Karpas-422 (cell line): ENCODE measurements around the gene LINC00632. TPM values are rescaled to one million over a fixed set of nuclear protein-coding genes. Genes with fewer than 3 reads are reported as not detected.
"Not testable (repeated sequence)": the region's sequence is repeated elsewhere in the genome, so short reads cannot be mapped to it uniquely, and the experiment has no call there.

Experiments
- DNase-seq: peaks from one replicate; pipeline ENCODE4 v3.0.0-alpha.2; 2015
- H2AFZ ChIP-seq: fragments of 200-600 bp; sonication (generic); 2 replicates; pipeline ENCODE4 v1.6.1; 2014; ENCODE audit warnings: antibody characterized with exemption, low read length, mixed read lengths
- H3K27ac ChIP-seq: fragments of 200-600 bp; sonication (generic); 2 replicates; pipeline ENCODE4 v1.5.1; 2014; ENCODE audit warnings: mild to moderate bottlenecking, low read length, moderate library complexity
- H3K27me3 ChIP-seq: fragments of 200-600 bp; sonication (generic); 2 replicates; pipeline ENCODE4 v1.6.1; 2014; ENCODE audit warnings: low read length, mixed read lengths
- H3K36me3 ChIP-seq: fragments of 200-600 bp; sonication (generic); 2 replicates; pipeline ENCODE4 v1.6.1; 2014; ENCODE audit warnings: low read length, mixed read lengths; ENCODE audit not compliant: insufficient read depth
- H3K4me1 ChIP-seq: fragments of 200-600 bp; sonication (generic); 2 replicates; pipeline ENCODE4 v1.6.1; 2014; ENCODE audit warnings: mild to moderate bottlenecking, low read length, mixed read lengths
- H3K4me2 ChIP-seq: fragments of 200-600 bp; sonication (generic); 2 replicates; pipeline ENCODE4 v1.6.1; 2014; ENCODE audit warnings: low read length, low read depth, mild to moderate bottlenecking; ENCODE audit not compliant: poor library complexity, severe bottlenecking
- H3K4me3 ChIP-seq: fragments of 200-600 bp; sonication (generic); 2 replicates; pipeline ENCODE4 v1.5.1; 2014; ENCODE audit warnings: mild to moderate bottlenecking, antibody characterized with exemption, low read length, mixed read lengths
- H3K79me2 ChIP-seq: fragments of 200-600 bp; sonication (generic); 2 replicates; pipeline ENCODE4 v1.6.1; 2014; ENCODE audit warnings: mild to moderate bottlenecking, low read length, mixed read lengths
- H3K9ac ChIP-seq: fragments of 200-600 bp; sonication (generic); 2 replicates; pipeline ENCODE4 v1.6.0; 2014; ENCODE audit warnings: low read length
- H3K9me2 ChIP-seq: fragments of 200-600 bp; sonication (generic), shearing (Covaris generic); replicated peaks from 2 replicates; pipeline ENCODE4 v1.6.0; 2014; ENCODE audit warnings: mild to moderate bottlenecking, low read length, moderate library complexity; ENCODE audit not compliant: insufficient read depth
- H3K9me3 ChIP-seq: fragments of 300-700, 200-600 bp; sonication (generic); 2 replicates; pipeline ENCODE4 v1.6.1; 2014; ENCODE audit warnings: low read length, mixed read lengths
- H4K20me1 ChIP-seq: fragments of 200-600 bp; sonication (generic); 2 replicates; pipeline ENCODE4 v1.6.1; 2014; ENCODE audit warnings: mild to moderate bottlenecking, antibody characterized with exemption, low read length, low read depth; ENCODE audit not compliant: insufficient read depth
- total RNA-seq: library from RNA; depleted of rRNA; stranded (reverse); fragments of >200 nt; shearing (Covaris generic); gene quantifications from 2 replicates; pipeline ENCODE4 v1.2.3, GENCODE V29; 2014; ENCODE audit warnings: low replicate concordance; rRNA removed

Gene LINC00632
- total RNA-seq = not detected in 2 replicates

DNA sequence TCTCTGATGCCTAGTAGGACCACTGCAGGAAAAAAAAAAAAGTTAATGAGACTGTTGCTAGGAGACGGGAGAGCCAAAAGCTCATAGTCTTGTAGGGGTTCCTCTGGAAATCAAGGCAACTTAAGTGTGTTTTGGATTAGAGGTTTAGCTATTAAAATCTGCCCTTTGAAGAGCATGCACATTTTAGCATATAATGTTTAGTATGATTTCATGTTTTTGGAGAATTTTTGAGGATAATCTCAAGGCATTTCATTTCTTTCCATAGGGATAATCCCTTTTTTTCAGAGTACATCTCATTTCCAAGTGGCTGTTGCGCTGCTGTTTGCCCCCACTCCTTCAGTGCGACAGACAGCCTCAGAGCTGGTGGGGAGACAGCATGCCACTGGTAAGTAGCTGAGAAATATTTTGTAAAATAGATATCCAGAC is at the start of gene LINC00632:
LINC00632 (plus strand) TSS at position 339 of the 426 bp plus-strand sequence.
- H3K4me3 ChIP-seq = no peak within 1 kb of the TSS
- H3K27ac ChIP-seq = no peak within 1 kb of the TSS
- no peaks in the 10 kb centered on the region for H4K20me1 ChIP-seq
- no peak within 1 kb of the TSS for H2AFZ ChIP-seq
- no peak within 1 kb of the TSS for H3K4me2 ChIP-seq
- H3K9ac ChIP-seq = no peak within 1 kb of the TSS
- no peaks in the 10 kb centered on the region for H3K9me2 ChIP-seq
- H3K27me3 ChIP-seq = no peaks in the 10 kb centered on the region
- no peaks in the 10 kb centered on the region for H3K79me2 ChIP-seq
- no peaks in the 10 kb centered on the region for H3K4me1 ChIP-seq
- no peak for DNase-seq
- H3K36me3 ChIP-seq = no peaks in the 10 kb centered on the region
- no peaks in the 10 kb centered on the region; the same call in 1 of the 2 replicates for H3K9me3 ChIP-seq

DNA sequence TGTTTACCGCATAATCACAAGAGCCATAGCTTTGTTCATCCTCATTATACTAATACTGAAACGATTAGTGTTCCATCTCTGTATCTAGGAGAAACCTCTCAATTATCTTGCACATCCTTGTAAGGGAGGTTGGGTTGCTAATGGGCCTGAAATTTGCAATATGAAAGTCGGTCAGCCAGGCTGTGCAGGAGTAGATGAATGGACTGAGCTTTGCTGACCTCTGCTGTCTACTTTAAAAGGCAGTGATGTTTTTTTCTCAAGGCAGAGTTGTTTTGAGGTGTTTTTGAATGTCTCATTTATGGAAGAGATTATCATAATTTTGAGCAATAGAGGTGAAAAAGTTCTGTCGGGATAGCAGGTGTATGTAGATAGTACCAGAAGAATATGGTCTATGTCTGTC is 47.9 kb upstream of the LINC00632 start:
- H3K9me3 ChIP-seq = no peaks in the 10 kb centered on the region
- no peaks in the 10 kb centered on the region for H3K79me2 ChIP-seq
- no peak overlapping the region for H3K27ac ChIP-seq
- no peaks in the 10 kb centered on the region for H3K36me3 ChIP-seq
- DNase-seq = no peak
- no peaks in the 10 kb centered on the region for H3K27me3 ChIP-seq
- H3K9ac ChIP-seq = no peak overlapping the region
- no peaks in the 10 kb centered on the region for H3K4me1 ChIP-seq
- H4K20me1 ChIP-seq = no peaks in the 10 kb centered on the region
- H3K4me2 ChIP-seq = no peak overlapping the region
- no peak overlapping the region for H3K4me3 ChIP-seq
- no peaks in the 10 kb centered on the region for H3K9me2 ChIP-seq
- H2AFZ ChIP-seq = no peak overlapping the region

DNA sequence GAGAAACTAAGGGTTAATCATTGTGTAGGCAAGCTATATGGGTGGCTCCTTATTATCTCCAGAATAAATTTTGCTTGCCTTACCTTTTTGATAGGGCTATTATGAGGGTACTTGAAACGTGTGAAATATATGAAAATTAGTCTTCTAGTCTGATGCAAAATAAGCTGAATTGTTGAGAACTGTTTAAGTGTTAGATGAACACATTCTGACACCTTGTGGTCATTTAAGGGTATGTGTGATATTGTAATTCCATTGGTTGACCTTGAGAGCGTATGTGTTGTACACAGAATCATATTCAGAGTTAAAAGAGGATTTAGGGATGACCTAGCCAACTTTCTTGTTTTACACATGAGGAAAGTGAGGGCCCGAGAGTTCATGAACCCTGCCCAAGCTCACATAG is 44.6 kb upstream of the LINC00632 start:
- Histone ChIP-seq H3K9ac (no peak overlapping the region), H3K9me2 (no peaks in the 10 kb centered on the region), H3K9me3 (no peaks in the 10 kb centered on the region), H3K79me2 (no peaks in the 10 kb centered on the region), H3K36me3 (no peaks in the 10 kb centered on the region), H3K4me1 (no peaks in the 10 kb centered on the region), H3K27me3 (no peaks in the 10 kb centered on the region), H3K27ac (no peak overlapping the region), H2AFZ (no peak overlapping the region), H3K4me3 (no peak overlapping the region), H4K20me1 (no peaks in the 10 kb centered on the region), H3K4me2 (no peak overlapping the region)
- DNase-seq = peak; percentile 69

DNA sequence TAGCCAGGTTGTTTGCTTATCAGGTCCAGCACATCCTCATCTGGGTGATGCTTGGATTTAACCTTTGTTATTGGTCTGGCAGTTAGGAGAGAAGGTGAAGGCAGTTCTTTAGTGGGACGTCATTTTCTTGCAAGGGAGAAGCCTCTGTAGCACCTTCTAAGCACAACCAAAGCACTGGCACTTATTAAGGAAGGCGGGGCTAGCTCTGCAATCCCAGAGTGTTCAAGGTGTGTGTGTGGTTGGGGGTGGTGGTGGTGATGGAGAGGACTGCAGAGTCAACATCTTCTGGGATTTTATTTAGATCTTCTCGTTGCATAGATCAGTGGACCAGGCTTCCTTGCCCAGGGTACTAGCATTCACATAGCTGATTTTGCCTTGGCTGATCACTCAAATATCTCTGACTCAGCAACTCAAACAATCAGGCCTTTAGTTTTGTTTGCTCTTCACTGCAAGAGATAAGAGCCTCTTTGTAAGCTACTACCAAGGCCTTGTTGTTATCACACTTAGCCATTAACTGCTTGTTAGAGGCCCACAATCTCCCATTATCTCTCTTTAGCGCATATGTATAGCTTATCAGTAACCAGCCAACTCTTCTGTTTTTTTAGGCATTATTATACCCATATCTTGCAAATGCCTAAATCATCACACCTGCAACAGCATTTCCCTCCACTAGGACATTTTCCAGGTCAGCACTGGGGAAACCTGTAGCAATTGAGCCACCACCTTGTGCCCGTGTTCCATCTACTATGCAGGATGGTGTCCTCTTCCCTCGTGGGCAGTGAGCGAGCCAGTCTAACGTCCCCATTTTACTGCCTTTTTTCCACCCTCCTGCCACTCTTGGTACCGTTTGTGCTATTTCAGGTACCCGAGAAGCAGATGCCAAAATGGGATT is 36.5 kb upstream of the LINC00632 start:
- no peak for DNase-seq
- H3K27ac ChIP-seq = no peak overlapping the region
- no peaks in the 10 kb centered on the region for H4K20me1 ChIP-seq
- no peaks in the 10 kb centered on the region for H3K79me2 ChIP-seq
- no peak overlapping the region for H3K9ac ChIP-seq
- H3K36me3 ChIP-seq = no peaks in the 10 kb centered on the region
- no peaks in the 10 kb centered on the region for H3K9me3 ChIP-seq
- no peaks in the 10 kb centered on the region for H3K4me1 ChIP-seq
- no peak overlapping the region for H2AFZ ChIP-seq
- H3K4me2 ChIP-seq = no peak overlapping the region
- H3K27me3 ChIP-seq = no peaks in the 10 kb centered on the region
- H3K4me3 ChIP-seq = no peak overlapping the region
- no peaks in the 10 kb centered on the region for H3K9me2 ChIP-seq

DNA sequence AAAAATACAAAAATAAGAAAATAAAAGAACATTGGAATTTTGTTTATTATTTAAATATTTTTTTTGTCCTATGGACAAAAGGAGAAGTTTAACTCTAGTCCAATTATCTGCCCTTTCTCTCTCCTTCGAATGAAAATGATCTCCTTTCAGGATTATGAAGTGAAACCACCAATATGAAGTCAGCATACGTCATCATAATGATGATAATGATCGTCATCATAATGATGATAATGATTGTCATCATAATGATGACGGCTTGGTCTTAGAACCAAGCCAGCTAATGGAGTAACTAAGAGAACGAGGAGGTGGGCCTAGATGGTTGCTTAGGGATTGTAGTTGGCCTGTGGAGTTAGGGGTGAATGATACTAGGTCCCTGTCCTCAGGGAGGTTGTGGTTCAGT is 21.9 kb upstream of the LINC00632 start:
- Histone ChIP-seq H3K9ac (no peak overlapping the region), H3K9me3 (peaks cover 3% of the 10 kb centered on the region; the same call in 1 of the 2 replicates), H2AFZ (no peak overlapping the region), H3K4me1 (no peaks in the 10 kb centered on the region), H3K36me3 (no peaks in the 10 kb centered on the region), H3K4me2 (no peak overlapping the region), H3K9me2 (no peaks in the 10 kb centered on the region), H3K79me2 (no peaks in the 10 kb centered on the region), H3K27ac (no peak overlapping the region), H3K4me3 (no peak overlapping the region), H3K27me3 (no peaks in the 10 kb centered on the region), H4K20me1 (no peaks in the 10 kb centered on the region)
- no peak for DNase-seq

DNA sequence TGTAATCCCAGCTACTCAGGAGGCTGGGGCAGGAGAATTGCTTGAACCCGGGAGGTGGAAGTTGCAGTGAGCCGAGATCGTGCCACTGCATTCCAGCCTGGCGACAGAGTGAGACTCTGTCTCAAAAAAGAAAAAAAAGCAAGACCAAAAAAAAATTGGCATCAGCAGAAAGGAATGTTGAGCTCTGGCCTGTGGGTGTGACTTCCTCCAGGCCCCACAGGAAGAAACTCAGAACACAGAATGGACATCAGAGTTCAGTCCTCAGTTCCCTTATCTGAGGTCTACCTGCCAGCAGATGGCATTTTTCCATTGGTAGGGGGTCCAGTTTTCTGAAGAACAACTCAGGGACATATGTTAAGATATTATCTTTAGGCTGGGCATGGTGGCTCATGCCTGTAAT is 18.0 kb upstream of the LINC00632 start:
- not testable (repeated sequence) for H3K9ac ChIP-seq, DNase-seq, H3K79me2 ChIP-seq, H3K27me3 ChIP-seq, H3K4me1 ChIP-seq, H3K9me3 ChIP-seq, H3K36me3 ChIP-seq, H3K27ac ChIP-seq, H3K4me2 ChIP-seq, H3K9me2 ChIP-seq, H4K20me1 ChIP-seq, H2AFZ ChIP-seq, H3K4me3 ChIP-seq

DNA sequence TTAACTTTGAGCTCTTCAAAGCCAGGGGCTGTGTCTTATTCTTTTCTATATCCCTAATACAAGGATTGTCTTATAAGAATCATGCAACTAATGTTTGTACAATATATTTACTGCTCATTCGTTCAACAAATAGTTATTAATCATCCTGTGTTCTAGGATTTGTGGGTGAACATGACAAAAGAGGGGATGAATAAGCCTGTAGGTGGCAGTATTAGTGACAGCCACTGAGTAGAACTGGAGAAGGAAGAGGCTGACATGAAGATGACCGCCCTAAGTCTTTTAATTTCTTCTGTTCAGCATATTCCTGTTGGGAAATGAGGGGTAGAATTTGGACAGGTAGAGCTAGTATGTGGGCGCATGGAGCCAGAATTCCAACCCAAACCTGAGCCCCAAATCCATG is 11.9 kb upstream of the LINC00632 start:
- no peak overlapping the region for H2AFZ ChIP-seq
- no peak overlapping the region for H3K27ac ChIP-seq
- no peaks in the 10 kb centered on the region for H3K9me3 ChIP-seq
- H3K27me3 ChIP-seq = no peaks in the 10 kb centered on the region
- H3K4me3 ChIP-seq = no peak overlapping the region
- no peaks in the 10 kb centered on the region for H3K79me2 ChIP-seq
- no peaks in the 10 kb centered on the region for H3K4me1 ChIP-seq
- no peak overlapping the region for H3K9ac ChIP-seq
- DNase-seq = peak; percentile 49
- H3K36me3 ChIP-seq = no peaks in the 10 kb centered on the region
- no peak overlapping the region for H3K4me2 ChIP-seq
- H3K9me2 ChIP-seq = no peaks in the 10 kb centered on the region
- no peaks in the 10 kb centered on the region for H4K20me1 ChIP-seq

DNA sequence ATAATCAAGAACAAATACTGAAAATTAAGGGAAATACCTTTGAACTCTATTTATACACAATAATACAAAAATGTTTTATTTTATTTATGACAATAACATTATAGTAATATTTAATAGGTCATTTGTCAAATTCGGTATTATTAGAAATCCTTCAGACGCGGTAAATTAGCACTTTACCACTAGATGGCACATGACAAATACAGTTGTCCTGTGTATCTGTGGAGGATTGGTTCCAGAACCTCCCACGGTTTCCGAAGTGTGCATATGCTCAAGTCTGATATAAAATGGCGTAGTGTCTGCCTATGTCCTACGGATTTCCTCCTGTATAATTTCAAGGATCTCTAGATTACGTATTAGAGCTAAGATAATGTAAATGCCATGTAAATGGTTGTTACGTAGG is 8.1 kb upstream of the LINC00632 start:
- H4K20me1 ChIP-seq = no peaks in the 10 kb centered on the region
- H2AFZ ChIP-seq = no peak overlapping the region
- no peaks in the 10 kb centered on the region for H3K9me2 ChIP-seq
- H3K4me1 ChIP-seq = no peaks in the 10 kb centered on the region
- H3K9ac ChIP-seq = no peak overlapping the region
- no peak overlapping the region for H3K27ac ChIP-seq
- H3K4me3 ChIP-seq = no peak overlapping the region
- no peak overlapping the region for H3K4me2 ChIP-seq
- H3K9me3 ChIP-seq = no peaks in the 10 kb centered on the region
- DNase-seq = peak; percentile 54
- H3K27me3 ChIP-seq = no peaks in the 10 kb centered on the region
- no peaks in the 10 kb centered on the region for H3K36me3 ChIP-seq
- H3K79me2 ChIP-seq = no peaks in the 10 kb centered on the region
